ENCODE measurements around the gene MAPK8. TPM values are rescaled to one million over a fixed set of nuclear protein-coding genes. Genes with fewer than 3 reads are reported as not detected.

Gene MAPK8
- total RNA-seq, 4 donors from 2014 or later: 36.1 to 51.5 (median 46.9) TPM

GRCh38 chr10:48411510-48411909, 105.0 kb downstream of the MAPK8 start:
- ATAC-seq (ENCODE audit: low FRiP score): no peak

GRCh38 chr10:48412081-48412480, 105.6 kb downstream of the MAPK8 start:
- no peak for ATAC-seq (ENCODE audit: low FRiP score)
- no peak for TF ChIP-seq CTCF (IDR thresholded peaks at IDR 0.05)
- no peak for DNase-seq (ENCODE audit: low spot score)

More at GRCh38 chr10:48411510-48411909, 105.0 kb downstream of the MAPK8 start:
- TF ChIP-seq CTCF (IDR thresholded peaks at IDR 0.05): no peak
- DNase-seq (ENCODE audit: low spot score): no peak

- DNase-seq (ENCODE audit: low spot score) (no peak), ATAC-seq (ENCODE audit: low FRiP score) (no peak)
- TF ChIP-seq CTCF (IDR thresholded peaks at IDR 0.05): no peak
Observed at GRCh38 chr10:48412933-48413332, 106.5 kb downstream of the MAPK8 start.

GRCh38 chr10:48414160-48414559, 107.7 kb downstream of the MAPK8 start:
- ATAC-seq (ENCODE audit: low FRiP score) (no peak), DNase-seq (ENCODE audit: low spot score) (no peak)
- no peak for TF ChIP-seq CTCF (IDR thresholded peaks at IDR 0.05)

- TF ChIP-seq CTCF (IDR thresholded peaks at IDR 0.05): no peak
- DNase-seq (ENCODE audit: low spot score) (no peak), ATAC-seq (ENCODE audit: low FRiP score) (no peak)
Observed at GRCh38 chr10:48414778-48415177, 108.3 kb downstream of the MAPK8 start.

GRCh38 chr10:48416584-48417232, 110.2 kb downstream of the MAPK8 start:
- no peak for DNase-seq (ENCODE audit: low spot score)
- no peak for ATAC-seq (ENCODE audit: low FRiP score)

More at GRCh38 chr10:48416584-48417232, 110.2 kb downstream of the MAPK8 start:
- no peak for TF ChIP-seq CTCF (IDR thresholded peaks at IDR 0.05)
